NK-92 (cell line): ENCODE data around the gene PLIN4.
A peak's percentile ranks its signal among the peaks of the same experiment; 100 is the strongest.

Source experiments
- DNase-seq: peaks from one replicate; lab custom pipeline; 2025; ENCODE audit not compliant: unreplicated experiment; lab: John Stamatoyannopoulos, UW

Gene PLIN4

GRCh38 chr19:4493104-4493928 lies 25.0 kb downstream of the PLIN4 start:
- DNase-seq: no peak

GRCh38 chr19:4492337-4493103 lies 25.8 kb downstream of the PLIN4 start:
- DNase-seq: no peak

- no peak for DNase-seq
Measured at GRCh38 chr19:4491446-4491845, 26.8 kb downstream of the PLIN4 start.

- no peak for DNase-seq
Measured at GRCh38 chr19:4488496-4488895, 29.8 kb downstream of the PLIN4 start.

- DNase-seq: no peak
Measured at GRCh38 chr19:4487572-4487971, 30.7 kb downstream of the PLIN4 start.

GRCh38 chr19:4483385-4483784 lies 34.9 kb downstream of the PLIN4 start:
- no peak for DNase-seq

GRCh38 chr19:4482721-4483364 lies 35.4 kb downstream of the PLIN4 start:
- DNase-seq: no peak

- DNase-seq: no peak
Measured at GRCh38 chr19:4477034-4477801, 41.1 kb downstream of the PLIN4 start.

- no peak for DNase-seq
Measured at GRCh38 chr19:4474514-4475022, 43.7 kb downstream of the PLIN4 start.

GRCh38 chr19:4473763-4474513 lies 44.3 kb downstream of the PLIN4 start:
- DNase-seq: no peak

- DNase-seq: no peak
Measured at GRCh38 chr19:4473011-4473762, 45.1 kb downstream of the PLIN4 start.

GRCh38 chr19:4472174-4472974 lies 45.9 kb downstream of the PLIN4 start, which contains the start of gene HDGFL2:
Gene HDGFL2 (plus strand): TSS chr19:4472297. CDS start chr19:4472351, 54 bp downstream.
- no peak for DNase-seq

- DNase-seq: peak; percentile 97
Measured at GRCh38 chr19:4471403-4472173, 46.7 kb downstream of the PLIN4 start.

GRCh38 chr19:4467835-4468234 lies 50.5 kb downstream of the PLIN4 start:
- DNase-seq: no peak

GRCh38 chr19:4464815-4465581 lies 53.3 kb downstream of the PLIN4 start:
- no peak for DNase-seq

GRCh38 chr19:4457654-4458395 lies 60.5 kb downstream of the PLIN4 start, which contains the start of gene UBXN6:
Gene UBXN6 (minus strand): TSS chr19:4457794. CDS start chr19:4457697, 97 bp downstream.
- peak; percentile 72 for DNase-seq
